Activated CD8-positive, alpha-beta memory T cell treated with anti-CD3 and anti-CD28 coated beads for 1 hour (primary cell): ENCODE data around the gene FRMPD3.

Experiments used
- DNase-seq, 2 donors: peaks; one replicate each; pipeline ENCODE4 v3.0.0-alpha.2; 2020; ENCODE audit warnings: low read depth in 1 of 2; ENCODE audit errors: extremely low read depth in 1 of 2

Gene FRMPD3

GRCh38 chrX:107477406-107477805 is 28.0 kb downstream of the FRMPD3 start:
- no peak for DNase-seq

GRCh38 chrX:107480272-107480671 is 30.8 kb downstream of the FRMPD3 start:
- DNase-seq, result no peak

DNA sequence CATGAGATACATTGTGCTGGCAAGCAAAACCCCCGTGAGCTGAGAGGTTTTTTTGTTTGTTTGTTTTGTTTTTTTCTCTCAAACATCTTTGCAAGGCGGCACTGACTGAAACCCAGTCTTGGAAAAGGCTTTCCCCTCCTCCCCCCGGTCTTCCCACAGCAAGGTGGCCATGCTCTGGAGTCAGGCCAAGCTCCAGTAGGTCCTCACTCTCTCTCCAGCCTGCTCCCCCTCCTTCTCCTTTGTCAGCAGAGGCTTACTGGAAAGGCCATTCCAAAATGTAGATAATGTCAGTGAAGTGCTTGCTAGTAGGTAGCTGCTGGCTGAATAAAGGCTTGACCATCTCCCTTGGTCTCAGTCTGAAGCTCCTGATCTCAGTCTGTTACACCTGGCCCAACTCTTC is 32.6 kb downstream of the FRMPD3 start:
- no peak for DNase-seq

DNA sequence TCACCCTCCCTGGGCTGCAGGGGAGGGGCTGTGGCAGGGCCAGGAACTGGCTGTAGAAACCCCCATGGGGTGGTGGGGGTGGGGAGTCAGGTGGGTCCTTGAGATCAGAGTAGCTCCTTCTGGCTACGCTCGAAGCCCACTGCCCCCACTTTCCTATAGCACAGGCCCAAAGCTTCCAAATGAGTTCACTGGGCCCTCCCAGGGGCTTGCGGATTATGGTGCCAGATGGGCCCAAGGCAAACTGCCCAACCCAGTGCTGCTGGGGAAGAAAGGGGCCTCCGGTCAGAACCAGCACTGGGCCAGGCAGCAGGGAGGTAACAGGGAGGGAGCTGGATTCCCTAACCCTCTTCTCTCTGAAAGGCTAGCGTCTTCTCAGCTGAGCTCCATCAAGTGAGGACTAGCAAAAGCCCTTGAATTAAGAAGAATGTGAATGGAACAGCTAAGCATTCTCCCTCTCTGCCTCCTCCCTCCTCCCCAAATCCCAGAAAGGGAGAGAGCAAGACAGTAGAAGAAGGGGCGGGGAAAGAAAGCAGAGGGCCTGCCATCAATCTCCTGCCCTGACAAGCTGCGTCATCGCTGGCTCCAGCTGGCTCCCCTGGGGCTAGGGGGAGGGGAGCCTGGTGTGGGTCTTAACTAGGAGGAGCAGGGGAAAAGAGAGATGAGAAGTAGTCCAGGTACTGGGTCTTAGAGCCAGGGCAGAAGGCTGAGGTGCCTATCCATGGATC is 34.7 kb downstream of the FRMPD3 start:
- DNase-seq, result no peak

GRCh38 chrX:107485013-107485412 is 35.6 kb downstream of the FRMPD3 start:
- DNase-seq, result no peak

DNA sequence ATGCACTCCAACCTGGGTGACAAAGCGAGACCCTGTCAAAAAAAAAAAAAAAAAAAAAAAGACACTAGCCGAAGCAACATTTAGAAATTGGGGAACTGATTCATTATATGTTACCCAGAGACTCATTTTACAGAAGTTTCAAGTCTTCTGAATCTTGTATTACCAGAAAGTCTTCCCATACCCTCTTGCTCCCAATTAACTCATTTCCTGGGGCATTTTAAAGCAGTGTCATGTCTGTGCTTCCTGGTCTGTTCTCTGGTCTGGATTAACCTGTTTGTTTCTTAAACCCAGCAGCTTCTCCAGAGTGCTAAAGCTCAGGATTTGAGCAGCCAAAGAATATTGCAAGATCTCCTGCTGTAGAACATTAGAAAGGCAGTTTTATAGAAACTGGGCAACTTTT is 43.7 kb downstream of the FRMPD3 start:
- no peak for DNase-seq

DNA sequence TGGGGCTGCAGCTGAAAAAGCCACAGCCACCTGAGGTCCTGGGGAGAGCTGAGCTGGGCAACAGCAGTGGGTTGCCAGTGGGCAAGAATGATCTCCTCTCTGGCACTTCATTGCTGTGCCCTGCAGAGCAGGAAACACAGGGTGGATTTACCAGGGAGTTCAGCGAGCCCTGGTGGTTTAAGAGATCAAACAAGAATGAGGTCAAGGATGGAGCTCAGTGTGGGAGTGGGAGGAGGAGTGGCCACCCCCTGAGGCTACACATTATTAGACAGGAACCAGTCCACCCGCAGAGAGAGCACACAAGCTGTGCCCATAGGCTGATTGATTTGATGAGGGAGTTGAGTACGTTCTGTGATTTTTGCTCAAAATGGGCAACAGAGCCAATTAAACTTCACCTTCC is 47.3 kb downstream of the FRMPD3 start:
- no peak for DNase-seq
